HG02840 (cell line): ENCODE measurements around the gene PANK4.
"Not testable (repeated sequence)": the region's sequence is repeated elsewhere in the genome, so short reads cannot be mapped to it uniquely, and the experiment has no call there.

Experiments
- ATAC-seq: cut with Tn5 transposase; IDR thresholded peaks from one replicate; pipeline ENCODE4 v1.9.1; 2021; ENCODE audit warnings: mild to moderate bottlenecking, moderate library complexity, moderate number of reproducible peaks; ENCODE audit not compliant: unreplicated experiment, low FRiP score

The PANK4 gene

GRCh38 chr1:2469103-2469940 is 57.1 kb downstream of the PANK4 start:
- ATAC-seq, result no peak

DNA sequence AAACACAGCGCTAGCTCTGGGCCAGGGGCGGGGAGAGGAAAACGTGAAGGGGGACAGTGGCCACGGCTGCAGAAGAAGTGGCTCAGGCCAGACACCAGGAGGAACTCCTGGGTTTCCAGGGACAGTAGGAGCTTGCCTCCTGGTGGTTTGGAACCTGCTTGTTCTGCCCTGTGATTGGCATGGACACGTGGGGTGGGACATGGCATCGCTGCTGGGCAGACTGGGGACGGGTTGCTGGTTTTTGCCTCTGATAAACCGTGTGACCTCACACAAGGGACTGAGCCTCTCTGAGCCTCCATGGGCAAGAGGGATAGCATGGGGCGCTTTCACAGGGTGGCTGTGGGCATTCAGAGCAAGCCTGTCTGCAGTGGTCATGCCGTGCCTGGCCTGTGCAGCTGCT is 57.9 kb downstream of the PANK4 start:
- no peak for ATAC-seq

DNA sequence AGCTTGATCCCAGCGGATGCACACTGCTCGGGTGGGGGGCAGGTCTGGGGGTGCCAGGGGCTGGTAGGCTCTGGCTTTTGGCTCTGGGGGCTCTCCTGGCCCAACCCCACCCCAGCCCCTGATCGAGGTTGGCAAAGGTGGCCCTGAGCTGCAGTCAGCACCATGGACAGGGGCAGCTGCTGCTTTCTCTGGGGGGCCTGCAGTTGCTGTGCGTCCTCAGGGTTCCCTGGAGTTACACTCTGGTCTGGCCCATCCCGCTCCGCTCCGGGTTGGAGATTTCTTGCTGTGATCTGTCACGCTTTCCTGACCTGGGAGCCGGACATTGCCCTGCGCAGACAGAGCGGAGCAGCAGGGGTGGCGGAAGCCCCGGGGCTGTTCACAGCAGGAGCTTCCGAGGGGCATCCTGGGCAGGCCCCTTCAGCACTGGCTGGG is 58.3 kb downstream of the PANK4 start:
- ATAC-seq, result no peak

- no peak for ATAC-seq
These were observed 59.3 kb downstream of the PANK4 start for GRCh38 chr1:2466958-2467554.

DNA sequence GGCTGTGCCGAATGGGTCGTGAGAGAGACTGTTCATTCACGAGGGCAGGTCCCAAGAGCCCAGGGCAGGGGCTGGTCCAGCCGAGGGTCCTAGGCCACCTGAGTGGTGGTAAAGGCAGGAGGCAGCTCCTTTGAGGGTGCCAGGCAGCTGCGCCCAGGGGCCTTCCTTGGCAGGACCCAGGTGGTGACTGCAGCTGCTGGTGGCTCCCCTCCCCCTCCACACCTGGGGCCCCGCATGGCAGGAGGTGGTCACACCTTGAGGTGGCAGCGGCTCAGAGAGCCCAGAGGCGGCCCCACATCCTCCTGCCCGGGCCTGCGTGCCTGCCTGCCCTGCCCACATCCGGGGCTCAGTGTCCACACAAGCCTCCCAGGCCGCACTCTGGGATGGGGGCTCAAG is 60.1 kb downstream of the PANK4 start:
- no peak for ATAC-seq

GRCh38 chr1:2465371-2466269 is 60.8 kb downstream of the PANK4 start:
- ATAC-seq, result no peak

DNA sequence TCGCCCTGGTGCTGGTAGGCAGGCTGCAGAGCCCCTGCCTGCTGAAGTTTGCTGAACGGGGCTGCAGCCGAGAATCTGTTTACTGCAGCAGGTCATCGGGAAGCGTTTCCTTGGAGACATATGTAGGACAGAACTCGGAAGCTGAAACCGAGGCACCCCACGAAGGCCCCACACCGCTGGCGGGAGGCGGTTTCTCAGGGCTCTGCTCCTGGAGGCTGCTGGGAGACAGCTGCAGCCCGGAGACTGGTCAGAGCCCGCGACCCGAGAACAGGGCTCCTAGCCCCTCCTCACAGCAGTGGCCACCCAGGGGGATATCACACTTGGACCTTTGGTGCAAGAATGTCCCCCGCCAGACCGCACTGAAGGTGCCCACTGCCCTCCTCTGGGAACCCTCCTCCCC is 63.0 kb downstream of the PANK4 start:
- no peak for ATAC-seq

DNA sequence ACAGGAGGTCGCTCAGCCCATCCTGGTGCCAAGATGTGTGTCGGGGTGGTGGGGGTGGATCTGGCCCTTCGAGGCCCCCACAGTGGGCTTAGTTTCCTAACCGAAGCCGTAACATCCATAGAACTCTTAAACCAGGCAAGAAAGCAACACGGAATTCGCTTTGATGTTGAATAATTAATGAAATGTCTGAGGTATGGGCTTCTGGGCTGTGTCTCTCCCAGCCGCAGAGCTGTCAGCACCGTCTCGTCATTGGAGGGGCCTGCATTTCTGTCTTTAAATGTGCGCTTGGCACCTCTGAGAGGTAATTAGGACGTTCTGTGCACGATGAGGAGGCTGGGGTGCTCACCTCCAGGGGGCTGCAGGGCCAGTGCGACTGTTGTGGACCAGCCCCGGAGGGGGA is 63.6 kb downstream of the PANK4 start:
- ATAC-seq, result no peak

DNA sequence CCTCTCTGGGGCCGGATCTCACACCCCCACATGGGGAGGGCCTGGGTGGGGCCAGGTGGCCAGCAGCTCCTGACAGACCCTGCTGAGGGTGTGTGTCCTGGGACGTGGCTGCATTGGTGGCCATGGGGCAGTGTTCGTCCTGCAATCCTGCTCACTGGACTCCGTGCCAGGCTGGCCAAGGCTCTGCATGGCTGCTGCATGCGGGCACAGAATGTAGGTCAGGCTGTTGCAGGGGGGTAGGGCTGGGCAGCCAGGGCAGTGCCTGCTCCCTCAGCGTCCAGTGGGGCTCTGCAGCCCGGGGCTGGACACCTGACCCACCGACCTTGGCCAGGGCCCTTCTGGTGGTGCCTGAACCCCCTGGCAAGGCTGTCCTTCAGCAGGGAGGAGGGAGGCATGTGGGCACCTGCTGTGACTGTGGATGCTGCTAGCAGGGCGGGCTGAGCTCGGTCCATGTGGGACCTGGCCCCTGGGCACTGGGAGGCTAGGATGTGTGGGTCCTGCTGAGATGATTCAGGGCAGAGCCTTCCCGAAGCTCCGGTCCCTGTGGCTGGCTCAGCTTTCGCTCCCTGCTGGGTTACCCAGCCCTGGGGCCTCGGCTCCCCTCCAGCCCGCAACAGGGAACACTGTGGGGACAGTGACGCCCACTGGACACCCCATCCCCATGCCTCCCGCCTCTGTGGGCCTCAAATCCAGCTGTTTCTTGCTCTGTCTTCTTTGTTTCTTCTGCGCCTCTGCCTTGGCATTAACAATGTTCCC is 65.2 kb downstream of the PANK4 start:
- no peak for ATAC-seq

DNA sequence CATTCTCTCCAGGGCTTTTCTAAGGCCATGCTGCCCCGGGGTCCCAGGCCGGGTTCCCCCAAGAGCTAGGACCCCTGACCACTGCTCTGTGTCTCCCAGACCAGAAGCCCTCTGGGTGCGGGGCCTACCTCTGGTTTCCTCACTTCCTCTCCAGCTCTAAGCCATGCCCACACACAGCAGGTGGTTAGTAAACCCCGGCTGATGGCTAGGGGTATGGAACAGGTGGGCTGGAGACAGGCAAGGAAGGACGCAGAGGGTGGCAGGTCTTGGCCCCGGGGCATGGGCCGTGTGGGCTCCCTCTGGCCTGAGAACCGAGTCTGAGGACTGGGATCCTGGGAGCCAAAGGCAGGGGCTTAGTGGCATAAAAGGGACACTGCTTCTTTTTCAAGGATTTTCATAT is 66.2 kb downstream of the PANK4 start:
- ATAC-seq, result no peak

DNA sequence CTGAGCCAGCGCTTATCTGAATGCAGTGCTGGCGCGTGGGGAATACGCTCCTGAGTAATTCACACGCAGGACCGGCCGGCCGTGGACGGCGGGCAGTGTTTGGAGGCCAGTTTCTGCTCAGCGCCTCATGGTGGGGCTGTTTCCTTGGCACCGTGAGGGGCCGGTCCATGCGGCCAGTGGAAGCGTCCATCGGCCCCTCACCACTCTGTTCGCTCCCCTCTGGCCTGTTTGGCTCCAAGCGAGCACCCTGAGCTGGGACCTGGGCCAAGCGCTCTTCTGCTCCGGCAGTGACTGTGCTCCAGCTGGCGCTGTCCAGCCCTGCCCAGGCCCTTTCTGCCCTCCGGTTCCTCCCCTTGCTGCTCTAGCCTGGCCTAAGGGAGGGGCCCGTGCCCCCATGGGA is 66.6 kb downstream of the PANK4 start:
- no peak for ATAC-seq

DNA sequence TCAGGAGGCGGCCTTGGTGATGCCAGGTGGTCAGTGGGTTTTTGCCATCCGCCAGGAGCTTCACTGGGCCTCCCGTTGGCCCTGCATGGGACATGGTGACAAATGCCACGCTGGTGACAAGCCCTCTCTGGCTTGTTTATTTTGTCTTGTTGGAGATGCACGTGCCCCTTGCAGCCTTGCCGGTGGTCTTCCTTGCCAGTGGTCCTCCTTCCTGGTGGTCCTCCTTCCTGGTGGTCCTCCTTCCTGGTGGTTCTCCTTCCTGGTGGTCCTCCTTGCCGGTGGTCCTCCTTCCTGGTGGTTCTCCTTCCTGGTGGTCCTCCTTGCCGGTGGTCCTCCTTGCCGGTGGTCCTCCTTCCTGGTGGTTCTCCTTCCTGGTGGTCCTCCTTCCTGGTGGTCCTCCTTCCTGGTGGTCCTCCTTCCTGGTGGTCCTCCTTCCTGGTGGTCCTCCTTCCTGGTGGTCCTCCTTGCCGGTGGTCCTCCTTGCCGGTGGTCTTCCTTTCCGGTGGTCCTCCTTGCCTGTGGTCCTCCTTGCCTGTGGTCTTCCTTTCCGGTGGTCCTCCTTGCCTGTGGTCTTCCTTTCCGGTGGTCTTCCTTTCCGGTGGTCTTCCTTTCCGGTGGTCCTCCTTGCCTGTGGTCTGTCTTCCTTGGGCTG is 67.2 kb downstream of the PANK4 start:
- ATAC-seq, result not testable (repeated sequence)

- no peak for ATAC-seq
These were observed 67.7 kb downstream of the PANK4 start for GRCh38 chr1:2458687-2459086.
